GM23338 (cell line): Measurements from ENCODE around the gene TIMM22. TPM values are rescaled to one million over a fixed set of nuclear protein-coding genes. Genes with fewer than 3 reads are reported as not detected.

ENCODE experiments used
- ATAC-seq: fragments of 200-7000 bp; cut with Tn5 transposase; 3 replicates; pipeline ENCODE4 v1.9.1; 2020
- DNase-seq: peaks from one replicate; pipeline ENCODE4 v3.0.0-alpha.2; 2015; ENCODE audit warnings: low spot score
- H2AFZ ChIP-seq: fragments of 200-600 bp; sonication (generic); 2 replicates; pipeline ENCODE4 v1.8.0; 2016; ENCODE audit warnings: antibody characterized with exemption, mild to moderate bottlenecking, moderate library complexity
- H3F3A ChIP-seq: fragments of 200-600 bp; sonication (generic); replicated peaks from 2 replicates; pipeline ENCODE4 v1.8.0; 2017; ENCODE audit warnings: antibody characterized with exemption, mixed run types, low read depth
- H3K27ac ChIP-seq: fragments of 200-600 bp; sonication (generic); 2 replicates; pipeline ENCODE4 v1.6.1; 2016; ENCODE audit warnings: low read depth
- H3K27me3 ChIP-seq: fragments of 200-600 bp; sonication (generic); 2 replicates; pipeline ENCODE4 v1.8.0; 2016; ENCODE audit warnings: mild to moderate bottlenecking, mixed run types, moderate library complexity; ENCODE audit not compliant: insufficient read depth
- H3K36me3 ChIP-seq: fragments of 200-600 bp; sonication (generic); 2 replicates; pipeline ENCODE4 v1.8.0; 2016; ENCODE audit warnings: mild to moderate bottlenecking; ENCODE audit not compliant: insufficient read depth
- H3K4me1 ChIP-seq: fragments of 200-600 bp; sonication (generic); 2 replicates; pipeline ENCODE4 v1.8.0; 2016; ENCODE audit warnings: mild to moderate bottlenecking, moderate library complexity; ENCODE audit not compliant: insufficient read depth
- H3K4me2 ChIP-seq: fragments of 200-600 bp; sonication (generic); 2 replicates; pipeline ENCODE4 v1.7.1; 2017; ENCODE audit warnings: mixed run types
- H3K4me3 ChIP-seq: fragments of 200-600 bp; sonication (generic); 2 replicates; pipeline ENCODE4 v1.6.1; 2016; ENCODE audit warnings: mixed run types
- H3K79me2 ChIP-seq: fragments of 200-600 bp; sonication (generic); replicated peaks from 2 replicates; pipeline ENCODE4 v1.8.0; 2017; ENCODE audit warnings: mild to moderate bottlenecking; ENCODE audit not compliant: insufficient read depth
- H3K9me2 ChIP-seq: fragments of 200-600 bp; sonication (generic); 2 replicates; pipeline ENCODE4 v1.8.0; 2017; ENCODE audit not compliant: insufficient read depth
- H4K20me1 ChIP-seq: fragments of 200-600 bp; sonication (generic); replicated peaks from 2 replicates; pipeline ENCODE4 v1.8.0; 2017; ENCODE audit warnings: mild to moderate bottlenecking; ENCODE audit not compliant: insufficient read depth
- H3K27ac Mint-ChIP-seq: 2 replicates; pipeline ENCODE4 v1.8.0; 2020; ENCODE audit warnings: inconsistent platforms, mild to moderate bottlenecking, moderate library complexity, mixed read lengths
- H3K27me3 Mint-ChIP-seq: 3 replicates; pipeline ENCODE4 v1.8.0; 2022; ENCODE audit warnings: low read depth, mild to moderate bottlenecking, moderate library complexity, mixed read lengths, inconsistent platforms; ENCODE audit not compliant: insufficient read depth, poor library complexity
- H3K36me3 Mint-ChIP-seq: 3 replicates; pipeline ENCODE4 v1.8.0; 2021; ENCODE audit warnings: low read depth, mild to moderate bottlenecking, inconsistent platforms, moderate library complexity, mixed read lengths
- H3K4me1 Mint-ChIP-seq: 3 replicates; pipeline ENCODE4 v1.8.0; 2020; ENCODE audit warnings: mild to moderate bottlenecking, inconsistent platforms, mixed read lengths
- H3K4me3 Mint-ChIP-seq: 3 replicates; pipeline ENCODE4 v1.8.0; 2021; ENCODE audit warnings: moderate library complexity, mild to moderate bottlenecking, inconsistent platforms, mixed read lengths
- H3K9me3 Mint-ChIP-seq: 3 replicates; pipeline ENCODE4 v1.8.0; 2020; ENCODE audit warnings: moderate library complexity, mild to moderate bottlenecking, inconsistent platforms, mixed read lengths
- CREB1 ChIP-seq: fragments of 250-450 bp; sonication (Bioruptor Pico); IDR thresholded peaks from 2 replicates; pipeline ENCODE4 v1.5.0; 2020; ENCODE audit warnings: low read depth, mild to moderate bottlenecking, moderate library complexity
- CTCF ChIP-seq, 2 experiments: fragments of 200-600 bp in 1 of 2; sonication (generic) in 1 of 2; conservative IDR thresholded peaks; 2 replicates each; pipeline versions ENCODE4 v1.5.1 to v1.6.1; 2016 to 2017; ENCODE audit warnings: antibody characterized with exemption in 2 of 2, low read depth in 2 of 2, mild to moderate bottlenecking in 2 of 2, moderate library complexity in 1 of 2
- ETS1 ChIP-seq: IDR thresholded peaks from 2 replicates; pipeline ENCODE4 v1.6.1; 2016; ENCODE audit warnings: antibody characterized with exemption
- EZH2 ChIP-seq: fragments of 200-600 bp; sonication (generic); IDR thresholded peaks from one replicate; pipeline ENCODE4 v1.8.0; 2017; ENCODE audit warnings: antibody characterized with exemption, mild to moderate bottlenecking, low read depth; ENCODE audit not compliant: unreplicated experiment
- JUNB ChIP-seq: IDR thresholded peaks from one replicate; pipeline ENCODE4 v1.6.1; 2016; ENCODE audit warnings: antibody characterized with exemption; ENCODE audit not compliant: unreplicated experiment
- NANOG ChIP-seq: IDR thresholded peaks from 2 replicates; pipeline ENCODE4 v1.6.1; 2016; ENCODE audit warnings: antibody characterized with exemption, borderline replicate concordance
- POLR2AphosphoS5 ChIP-seq: IDR thresholded peaks from 2 replicates; pipeline ENCODE4 v1.6.1; 2016; ENCODE audit warnings: antibody characterized with exemption, low read depth
- STAT1 ChIP-seq: IDR thresholded peaks from one replicate; pipeline ENCODE4 v1.6.1; 2016; ENCODE audit warnings: antibody characterized with exemption; ENCODE audit not compliant: unreplicated experiment
- ZNF114 ChIP-seq: fragments of 250-450 bp; sonication (Bioruptor Pico); IDR thresholded peaks from 2 replicates; pipeline ENCODE4 v1.5.0; 2020; ENCODE audit warnings: mild to moderate bottlenecking, moderate library complexity
- ZNF331 ChIP-seq: fragments of 250-450 bp; sonication (Bioruptor Pico); IDR thresholded peaks from 2 replicates; pipeline ENCODE4 v1.5.0; 2020; ENCODE audit warnings: low read depth, mild to moderate bottlenecking, moderate library complexity
- polyA plus RNA-seq: library from polyadenylated mRNA; unstranded; fragments of >200 nt; fragmentation: Nextera tagmentation; extraction: Ambion mirVana; gene quantifications from 2 replicates; pipeline ENCODE4 v1.2.1, GENCODE V29; 2016
- total RNA-seq: library from RNA; depleted of rRNA; stranded (reverse); fragments of >200 nt; shearing (Covaris generic); gene quantifications from 2 replicates; pipeline ENCODE4 v1.2.3, GENCODE V29; 2014
- TF ChIP-seq, protein P1 (sequence below): fragments of 250-450 bp; sonication (Bioruptor Pico); IDR thresholded peaks from 2 replicates; pipeline ENCODE4 v1.5.0; 2020; ENCODE audit warnings: mild to moderate bottlenecking, moderate library complexity

TIMM22 gene
- total and polyA plus RNA-seq, 2 experiments from 2014 or later, result 21.9 to 24.4 TPM

GRCh38 chr17:1041746-1042145 is 44.8 kb downstream of the TIMM22 start:
- Mint-ChIP-seq H3K9me3 (peaks cover 3% of the 10 kb centered on the region; the same call in 1 of the 3 replicates), H3K4me1 (peaks cover 12% of the 10 kb centered on the region), H3K27ac (no peak overlapping the region), H3K4me3 (no peak overlapping the region), H3K27me3 (no peaks in the 10 kb centered on the region), H3K36me3 (peaks cover 9% of the 10 kb centered on the region; the same call in 2 of the 3 replicates)
- H4K20me1 ChIP-seq, result no peaks in the 10 kb centered on the region
- no peaks in the 10 kb centered on the region for H3K36me3 ChIP-seq
- no peak overlapping the region for H2AFZ ChIP-seq
- no peaks in the 10 kb centered on the region for H3K9me2 ChIP-seq
- H3K27ac ChIP-seq, result no peak overlapping the region
- H3K4me1 ChIP-seq, result peaks cover 3% of the 10 kb centered on the region; the same call in 1 of the 2 replicates
- no peak overlapping the region for H3K4me3 ChIP-seq
- ATAC-seq, result no peak
- no peaks in the 10 kb centered on the region for H3K79me2 ChIP-seq
- DNase-seq, result no peak
- no peak for TF ChIP-seq POLR2AphosphoS5
- no peak for TF ChIP-seq NANOG
- TF ChIP-seq EZH2, result no peak
- TF ChIP-seq ZNF331, result no peak
- no peak for TF ChIP-seq CTCF (conservative IDR thresholded peaks at IDR 0.05; ENCODE audit: low read depth in 2 of 2)
- no peak for TF ChIP-seq STAT1
- TF ChIP-seq JUNB, result no peak
- no peaks in the 10 kb centered on the region; the same call in 1 of the 2 replicates for H3F3A ChIP-seq
- no peaks in the 10 kb centered on the region for H3K27me3 ChIP-seq
- no peak overlapping the region for H3K4me2 ChIP-seq

GRCh38 chr17:1042486-1042885 is 45.6 kb downstream of the TIMM22 start:
- Mint-ChIP-seq H3K27me3 (no peaks in the 10 kb centered on the region), H3K4me1 (peaks cover 12% of the 10 kb centered on the region), H3K36me3 (peaks cover 9% of the 10 kb centered on the region; the same call in 2 of the 3 replicates), H3K4me3 (no peak overlapping the region), H3K27ac (no peak overlapping the region), H3K9me3 (peaks cover 3% of the 10 kb centered on the region; the same call in 1 of the 3 replicates)
- Histone ChIP-seq H3K79me2 (no peaks in the 10 kb centered on the region), H4K20me1 (no peaks in the 10 kb centered on the region), H3K27ac (no peak overlapping the region), H3F3A (no peaks in the 10 kb centered on the region; the same call in 1 of the 2 replicates), H3K4me3 (no peak overlapping the region), H3K4me2 (no peak overlapping the region), H3K4me1 (peaks cover 3% of the 10 kb centered on the region; the same call in 1 of the 2 replicates), H3K27me3 (no peaks in the 10 kb centered on the region), H2AFZ (no peak overlapping the region), H3K36me3 (no peaks in the 10 kb centered on the region), H3K9me2 (no peaks in the 10 kb centered on the region)
- ATAC-seq (no peak), DNase-seq (no peak)
- TF ChIP-seq ZNF331 (no peak), CREB1 (no peak), ETS1 (no peak), STAT1 (no peak), CTCF (conservative IDR thresholded peaks at IDR 0.05; ENCODE audit: low read depth in 2 of 2) (no peak), ZNF114 (CRISPR knock-in tag) (no peak)
- TF ChIP-seq, protein P1, sequence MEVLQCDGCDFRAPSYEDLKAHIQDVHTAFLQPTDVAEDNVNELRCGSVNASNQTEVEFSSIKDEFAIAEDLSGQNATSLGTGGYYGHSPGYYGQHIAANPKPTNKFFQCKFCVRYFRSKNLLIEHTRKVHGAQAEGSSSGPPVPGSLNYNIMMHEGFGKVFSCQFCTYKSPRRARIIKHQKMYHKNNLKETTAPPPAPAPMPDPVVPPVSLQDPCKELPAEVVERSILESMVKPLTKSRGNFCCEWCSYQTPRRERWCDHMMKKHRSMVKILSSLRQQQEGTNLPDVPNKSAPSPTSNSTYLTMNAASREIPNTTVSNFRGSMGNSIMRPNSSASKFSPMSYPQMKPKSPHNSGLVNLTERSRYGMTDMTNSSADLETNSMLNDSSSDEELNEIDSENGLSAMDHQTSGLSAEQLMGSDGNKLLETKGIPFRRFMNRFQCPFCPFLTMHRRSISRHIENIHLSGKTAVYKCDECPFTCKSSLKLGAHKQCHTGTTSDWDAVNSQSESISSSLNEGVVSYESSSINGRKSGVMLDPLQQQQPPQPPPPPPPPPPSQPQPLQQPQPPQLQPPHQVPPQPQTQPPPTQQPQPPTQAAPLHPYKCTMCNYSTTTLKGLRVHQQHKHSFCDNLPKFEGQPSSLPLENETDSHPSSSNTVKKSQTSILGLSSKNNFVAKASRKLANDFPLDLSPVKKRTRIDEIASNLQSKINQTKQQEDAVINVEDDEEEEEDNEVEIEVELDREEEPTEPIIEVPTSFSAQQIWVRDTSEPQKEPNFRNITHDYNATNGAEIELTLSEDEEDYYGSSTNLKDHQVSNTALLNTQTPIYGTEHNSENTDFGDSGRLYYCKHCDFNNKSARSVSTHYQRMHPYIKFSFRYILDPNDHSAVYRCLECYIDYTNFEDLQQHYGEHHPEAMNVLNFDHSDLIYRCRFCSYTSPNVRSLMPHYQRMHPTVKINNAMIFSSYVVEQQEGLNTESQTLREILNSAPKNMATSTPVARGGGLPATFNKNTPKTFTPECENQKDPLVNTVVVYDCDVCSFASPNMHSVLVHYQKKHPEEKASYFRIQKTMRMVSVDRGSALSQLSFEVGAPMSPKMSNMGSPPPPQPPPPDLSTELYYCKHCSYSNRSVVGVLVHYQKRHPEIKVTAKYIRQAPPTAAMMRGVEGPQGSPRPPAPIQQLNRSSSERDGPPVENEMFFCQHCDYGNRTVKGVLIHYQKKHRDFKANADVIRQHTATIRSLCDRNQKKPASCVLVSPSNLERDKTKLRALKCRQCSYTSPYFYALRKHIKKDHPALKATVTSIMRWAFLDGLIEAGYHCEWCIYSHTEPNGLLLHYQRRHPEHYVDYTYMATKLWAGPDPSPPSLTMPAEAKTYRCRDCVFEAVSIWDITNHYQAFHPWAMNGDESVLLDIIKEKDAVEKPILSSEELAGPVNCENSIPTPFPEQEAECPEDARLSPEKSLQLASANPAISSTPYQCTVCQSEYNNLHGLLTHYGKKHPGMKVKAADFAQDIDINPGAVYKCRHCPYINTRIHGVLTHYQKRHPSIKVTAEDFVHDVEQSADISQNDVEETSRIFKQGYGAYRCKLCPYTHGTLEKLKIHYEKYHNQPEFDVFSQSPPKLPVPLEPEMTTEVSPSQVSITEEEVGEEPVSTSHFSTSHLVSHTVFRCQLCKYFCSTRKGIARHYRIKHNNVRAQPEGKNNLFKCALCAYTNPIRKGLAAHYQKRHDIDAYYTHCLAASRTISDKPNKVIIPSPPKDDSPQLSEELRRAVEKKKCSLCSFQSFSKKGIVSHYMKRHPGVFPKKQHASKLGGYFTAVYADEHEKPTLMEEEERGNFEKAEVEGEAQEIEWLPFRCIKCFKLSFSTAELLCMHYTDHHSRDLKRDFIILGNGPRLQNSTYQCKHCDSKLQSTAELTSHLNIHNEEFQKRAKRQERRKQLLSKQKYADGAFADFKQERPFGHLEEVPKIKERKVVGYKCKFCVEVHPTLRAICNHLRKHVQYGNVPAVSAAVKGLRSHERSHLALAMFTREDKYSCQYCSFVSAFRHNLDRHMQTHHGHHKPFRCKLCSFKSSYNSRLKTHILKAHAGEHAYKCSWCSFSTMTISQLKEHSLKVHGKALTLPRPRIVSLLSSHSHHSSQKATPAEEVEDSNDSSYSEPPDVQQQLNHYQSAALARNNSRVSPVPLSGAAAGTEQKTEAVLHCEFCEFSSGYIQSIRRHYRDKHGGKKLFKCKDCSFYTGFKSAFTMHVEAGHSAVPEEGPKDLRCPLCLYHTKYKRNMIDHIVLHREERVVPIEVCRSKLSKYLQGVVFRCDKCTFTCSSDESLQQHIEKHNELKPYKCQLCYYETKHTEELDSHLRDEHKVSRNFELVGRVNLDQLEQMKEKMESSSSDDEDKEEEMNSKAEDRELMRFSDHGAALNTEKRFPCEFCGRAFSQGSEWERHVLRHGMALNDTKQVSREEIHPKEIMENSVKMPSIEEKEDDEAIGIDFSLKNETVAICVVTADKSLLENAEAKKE, result no peak
